ENCODE measurements around the gene BRIP1.
"Not testable (repeated sequence)": the region's sequence is repeated elsewhere in the genome, so short reads cannot be mapped to it uniquely, and the experiment has no call there.

The BRIP1 gene

DNA sequence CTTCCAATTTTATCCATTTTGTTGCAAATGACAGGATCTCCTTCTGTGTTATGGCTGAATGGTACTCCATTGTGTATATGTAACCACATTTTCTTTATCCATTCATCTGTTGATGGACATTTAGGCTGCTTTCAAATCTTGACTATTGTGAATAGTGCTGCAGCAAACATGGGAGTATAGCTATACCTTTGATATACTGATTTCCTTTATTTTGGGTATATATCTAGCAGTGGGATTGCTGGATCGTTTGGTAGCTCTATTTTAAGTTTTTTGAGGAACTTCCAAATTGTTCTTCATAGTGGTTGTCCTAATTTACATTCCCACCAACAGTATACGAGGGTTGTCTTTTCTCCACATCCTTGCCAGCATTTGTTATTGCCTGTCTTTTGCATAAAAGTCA, 67.8 kb downstream of the BRIP1 start:
- DNase-seq = no peak

DNA sequence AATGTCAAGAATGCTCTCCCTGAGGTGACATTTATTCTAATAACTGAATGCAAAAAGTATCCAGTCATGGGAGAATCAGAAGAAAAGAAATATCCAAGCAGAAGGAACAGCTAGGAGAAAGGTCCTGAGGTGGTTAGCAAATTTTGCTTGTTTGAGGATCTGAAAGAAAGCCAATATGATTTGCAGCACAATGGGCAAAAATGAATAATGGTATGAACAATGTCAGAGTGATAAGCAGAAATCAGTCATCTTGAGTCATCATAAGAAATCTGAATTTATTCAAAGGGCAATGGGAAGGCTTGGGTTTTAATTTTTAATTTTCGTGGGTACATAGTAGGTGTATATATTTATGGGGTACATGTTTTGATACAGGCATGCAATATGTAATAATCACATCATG, 68.5 kb downstream of the BRIP1 start:
- DNase-seq = no peak

DNA sequence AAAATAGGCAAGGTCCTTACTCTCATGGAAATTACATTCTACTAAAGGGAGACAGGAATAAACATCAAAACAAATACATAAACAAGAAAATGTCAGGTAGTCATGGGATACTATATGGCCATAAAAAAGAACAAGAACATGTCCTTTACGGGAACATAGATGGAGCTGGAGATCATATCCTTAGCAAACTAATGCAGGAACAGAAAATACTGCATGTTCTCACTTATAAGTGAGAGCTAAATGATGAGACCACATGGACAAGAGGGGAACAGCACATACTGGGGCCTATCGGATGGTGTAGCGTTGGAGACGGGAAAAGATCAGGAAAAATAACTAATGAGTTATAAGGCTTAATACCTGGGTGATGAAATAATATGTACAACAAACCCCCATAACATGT, 69.1 kb downstream of the BRIP1 start:
- no peak for DNase-seq

DNA sequence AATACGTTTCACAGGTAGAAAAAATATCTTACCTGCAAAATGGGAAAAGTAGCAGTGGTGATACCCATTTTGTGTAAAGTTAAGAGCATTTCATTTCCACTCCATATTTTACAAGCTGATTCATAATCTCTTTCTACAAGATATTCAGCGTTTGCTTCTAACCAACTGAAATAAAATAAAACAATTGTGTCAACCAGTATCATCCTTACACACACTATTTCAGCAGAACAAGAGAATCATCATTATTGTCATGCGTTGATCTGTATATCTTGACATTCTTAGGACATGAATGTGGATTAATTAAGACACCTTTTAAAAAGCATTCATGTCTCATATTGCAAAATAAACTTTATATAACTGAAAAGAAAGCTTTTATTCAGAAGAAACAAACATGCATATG, 69.8 kb downstream of the BRIP1 start:
- DNase-seq = no peak

DNA sequence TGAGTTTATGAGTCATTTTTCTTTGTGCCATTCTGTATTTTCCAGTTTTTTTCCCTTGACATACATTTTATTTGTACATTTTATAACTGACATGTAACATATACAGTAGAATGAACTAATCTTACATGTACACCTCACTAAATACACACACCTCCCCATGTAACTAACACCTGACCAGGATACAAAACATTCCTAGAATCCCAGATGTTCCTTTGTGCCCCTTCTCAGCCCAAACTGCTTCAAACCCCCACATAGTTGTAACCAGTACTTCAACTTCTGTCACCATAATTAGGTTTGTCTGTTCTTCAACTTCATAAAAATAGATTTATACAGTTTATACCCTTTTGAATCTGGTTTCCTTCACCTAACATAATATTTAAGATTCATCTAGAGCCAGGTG, 73.5 kb downstream of the BRIP1 start:
- DNase-seq = no peak

DNA sequence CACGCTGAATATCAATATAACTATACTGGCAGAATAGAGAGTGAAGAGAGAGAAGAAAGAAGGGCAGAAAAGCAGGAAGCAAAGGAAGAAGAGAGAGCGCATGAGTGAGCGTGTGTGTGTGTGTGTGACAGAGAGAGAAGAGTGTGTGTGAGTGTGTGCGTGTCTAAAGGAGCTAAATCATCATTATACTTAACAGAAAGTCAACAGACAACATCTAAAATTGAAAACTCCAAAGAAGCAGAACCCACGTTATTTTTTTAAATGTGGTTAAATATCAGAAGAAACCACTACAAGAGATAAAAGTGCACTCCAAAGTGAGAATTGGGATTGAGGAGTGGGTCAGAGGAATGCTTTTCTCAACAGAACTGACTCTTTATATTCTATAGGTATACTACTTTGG, 77.2 kb downstream of the BRIP1 start:
- no peak for DNase-seq

DNA sequence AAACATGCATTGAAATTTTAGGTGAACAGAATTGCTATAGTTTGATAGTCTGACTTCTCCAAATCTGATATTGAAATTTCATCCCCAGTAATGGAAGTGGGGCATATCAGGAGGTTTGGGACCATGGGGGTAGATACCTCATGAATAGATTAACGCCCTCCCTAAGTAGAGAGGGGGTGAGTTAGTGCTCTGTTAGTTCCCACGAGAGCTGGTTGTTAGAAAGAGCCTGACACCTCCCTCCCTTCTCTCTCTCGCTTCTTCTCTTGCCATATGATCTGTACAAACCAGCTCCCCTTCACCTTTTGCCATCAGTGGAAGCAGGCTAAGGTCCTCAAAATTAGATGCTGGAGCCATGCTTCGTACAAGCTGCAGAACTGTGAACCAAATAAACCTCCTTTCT, 78.8 kb downstream of the BRIP1 start:
- no peak for DNase-seq

DNA sequence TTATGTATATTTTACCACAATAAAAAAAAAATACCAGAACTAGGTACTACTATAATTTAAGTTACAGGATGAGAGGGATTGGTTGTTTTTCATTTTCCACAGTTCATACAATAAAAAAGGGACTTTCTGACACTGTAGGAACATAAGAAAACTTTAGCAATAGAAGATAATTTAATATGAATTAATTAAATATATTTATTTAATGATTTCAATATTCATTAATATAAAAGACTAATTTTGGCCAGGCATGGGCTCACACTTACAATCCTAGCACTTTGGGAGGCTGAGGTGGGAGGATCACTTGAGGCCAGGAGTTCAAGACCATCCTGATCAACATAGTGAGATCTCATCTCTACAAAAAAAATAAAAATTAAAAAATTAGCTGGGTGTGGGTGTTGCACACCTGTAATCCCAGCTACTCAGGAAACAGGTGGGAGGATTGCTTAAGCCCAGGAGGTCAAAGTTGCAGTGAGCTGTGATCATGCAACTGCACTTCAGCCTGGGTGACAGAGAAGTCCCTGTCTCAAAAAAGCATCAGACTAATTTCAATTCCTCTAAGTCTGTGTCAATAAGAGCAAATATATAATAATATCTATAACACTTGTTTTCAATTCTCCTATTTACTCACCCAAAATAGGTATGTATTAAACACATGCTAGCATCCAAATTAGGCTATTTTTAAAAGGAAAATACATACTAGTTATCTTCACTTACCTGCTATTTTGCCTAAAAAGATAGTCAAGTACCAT, 79.6 kb downstream of the BRIP1 start:
- no peak for DNase-seq

DNA sequence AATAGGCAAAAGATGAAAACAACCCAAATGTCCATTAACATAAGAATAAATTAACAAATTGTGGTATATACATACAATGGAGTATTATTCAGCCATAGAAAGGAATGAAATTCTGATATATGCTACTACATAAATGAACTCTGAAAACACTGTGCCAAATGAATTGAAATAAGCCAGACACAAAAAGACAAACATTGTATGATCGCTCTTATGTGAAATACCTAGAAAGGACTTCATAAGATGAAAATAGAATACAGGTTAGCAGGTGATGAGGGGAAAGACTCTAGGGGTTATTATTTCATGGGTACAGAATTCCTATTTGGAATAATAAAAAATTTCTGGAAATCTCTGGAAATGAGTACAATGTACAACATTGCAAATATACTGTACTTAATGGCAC, 80.2 kb downstream of the BRIP1 start:
- DNase-seq = no peak

DNA sequence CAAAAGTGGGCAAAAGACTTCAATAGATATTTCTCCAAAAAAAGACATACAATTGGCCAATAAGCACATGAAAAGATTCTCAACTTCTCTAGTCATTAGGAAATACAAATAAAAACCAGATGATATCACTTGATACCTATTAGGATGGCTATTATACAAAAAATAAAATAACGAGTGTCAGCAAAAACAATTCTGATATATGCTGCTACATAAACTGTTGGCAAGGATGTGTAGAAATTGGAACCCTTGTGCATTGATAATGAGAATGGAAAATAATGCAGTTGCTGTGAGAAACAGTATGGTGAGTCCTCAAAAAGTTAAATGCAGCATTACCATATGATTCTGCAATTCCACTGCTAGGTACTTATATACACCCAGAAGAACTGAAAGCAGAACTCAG, 80.6 kb downstream of the BRIP1 start:
- no peak for DNase-seq

DNA sequence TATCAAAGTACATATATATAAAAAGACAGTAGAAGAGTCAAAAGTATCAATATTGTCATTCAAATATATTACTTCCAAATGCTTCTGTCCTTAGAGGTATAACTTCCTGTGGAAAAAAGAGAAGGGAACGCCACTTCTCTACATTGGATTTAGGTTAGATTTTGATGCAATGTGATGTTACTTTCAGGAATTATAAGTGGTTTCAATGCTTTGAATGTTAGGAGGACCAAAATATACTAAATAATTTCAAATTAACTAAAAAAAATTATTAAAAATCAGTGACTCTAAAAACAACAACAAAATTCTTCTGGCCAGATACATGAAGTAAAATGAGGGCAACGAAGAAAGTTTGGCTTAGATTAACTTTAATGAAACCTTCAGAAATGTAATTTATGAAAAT, 88.0 kb downstream of the BRIP1 start:
- no peak for DNase-seq

DNA sequence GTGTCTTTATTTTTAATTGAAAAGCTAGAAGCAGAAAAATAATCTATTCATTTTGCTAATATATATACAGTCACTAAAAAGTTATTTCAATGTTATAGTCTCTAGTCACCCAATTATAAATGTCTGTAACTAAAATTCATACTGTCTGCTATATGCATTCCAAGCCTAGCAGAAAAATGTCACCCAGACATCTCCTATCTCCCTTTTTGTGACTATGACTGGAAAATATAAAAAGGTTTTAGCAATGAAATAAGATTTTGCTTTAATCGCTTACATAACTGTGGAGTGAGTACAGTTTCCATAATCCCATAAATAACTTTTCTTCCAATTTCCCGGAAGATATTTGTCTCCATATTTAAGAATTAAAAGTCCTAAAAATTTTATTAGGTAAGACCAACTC, 88.6 kb downstream of the BRIP1 start:
- DNase-seq = no peak

DNA sequence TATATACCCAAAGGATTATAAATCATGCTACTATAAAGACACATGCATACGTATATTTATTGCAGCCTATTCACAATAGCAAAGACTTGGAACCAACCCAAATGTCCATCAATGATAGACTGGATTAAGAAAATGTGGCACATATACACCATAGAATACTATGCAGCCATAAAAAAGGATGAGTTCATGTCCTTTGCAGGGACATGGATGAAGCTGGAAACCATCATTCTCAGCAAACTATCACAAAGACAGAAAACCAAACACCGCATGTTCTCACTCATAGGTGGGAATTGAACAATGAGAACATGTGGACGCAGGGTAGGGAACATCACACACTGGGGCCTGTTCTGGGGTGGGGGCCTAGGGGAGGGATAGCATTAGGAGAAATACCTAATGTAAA, 89.2 kb downstream of the BRIP1 start:
- DNase-seq = not testable (repeated sequence)

DNA sequence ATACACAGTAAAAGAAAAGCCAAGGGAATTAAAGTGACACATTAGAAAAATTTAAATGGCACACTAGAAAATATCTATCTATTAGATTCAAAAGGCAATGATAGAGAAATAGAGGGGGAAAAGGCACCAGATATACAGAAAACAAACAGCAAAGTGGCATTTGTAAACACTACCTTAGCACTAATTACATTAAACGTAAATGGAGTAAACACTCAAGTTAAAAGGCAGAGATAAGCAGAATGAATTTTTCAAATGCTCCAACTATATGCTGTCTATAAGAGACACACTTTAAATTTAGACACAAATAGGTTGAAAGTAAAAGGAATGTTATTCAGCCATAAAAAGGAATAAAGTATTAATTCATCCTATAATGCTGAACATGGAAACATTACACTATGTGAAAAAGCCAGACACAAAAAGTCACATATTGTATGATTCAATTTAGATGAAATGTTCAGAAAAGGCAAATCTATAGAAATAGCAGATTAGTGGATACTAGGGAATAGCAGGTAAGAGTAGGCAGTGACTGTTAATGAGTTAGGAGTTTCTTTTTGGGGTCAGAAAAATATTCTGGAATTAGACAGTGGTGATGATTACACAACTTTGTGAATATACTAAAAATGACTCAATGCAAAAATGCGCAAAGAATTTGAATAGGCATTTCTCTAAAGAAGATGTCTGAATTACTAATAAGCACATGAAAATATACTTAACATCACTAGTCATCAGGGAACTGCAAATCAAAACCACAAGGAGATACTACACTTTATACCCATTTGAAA, 92.4 kb downstream of the BRIP1 start:
- DNase-seq = no peak

DNA sequence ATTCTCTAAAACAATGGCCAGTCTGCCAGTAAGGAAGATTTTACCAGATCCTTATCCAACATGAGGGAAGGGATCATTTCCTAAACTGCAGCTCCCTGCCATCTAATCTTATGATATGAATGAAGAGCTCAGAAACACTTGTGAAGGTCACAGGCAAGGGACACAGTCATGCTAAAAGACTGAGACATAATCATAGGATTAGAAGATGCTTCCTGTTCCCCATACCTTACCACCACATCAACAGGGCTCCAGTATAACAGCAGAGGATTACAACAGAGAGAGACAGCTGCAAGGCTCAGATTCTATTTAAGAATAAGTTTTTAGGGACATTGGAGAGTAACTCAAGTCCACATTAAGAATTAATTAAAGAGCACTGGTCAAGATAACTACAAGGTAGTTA, 93.3 kb downstream of the BRIP1 start:
- no peak for DNase-seq

DNA sequence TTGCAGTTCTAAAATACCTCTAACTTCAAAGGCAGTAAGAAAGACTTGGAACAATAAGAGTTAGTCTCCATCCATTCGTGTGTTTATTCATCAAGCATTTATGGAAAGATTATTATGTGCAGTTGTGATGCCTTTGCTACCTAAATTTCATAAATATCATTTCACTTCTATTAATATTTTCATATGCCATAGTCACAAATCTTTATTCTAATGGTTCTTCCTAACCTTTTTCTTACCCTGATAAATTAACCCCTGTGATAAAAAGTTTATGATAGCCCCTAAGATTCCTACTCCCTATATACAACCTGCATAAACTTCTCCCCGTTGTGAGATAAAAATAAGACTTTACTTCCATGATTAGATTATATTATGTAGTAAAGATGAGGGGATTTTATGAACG, 94.9 kb downstream of the BRIP1 start:
- DNase-seq = no peak

DNA sequence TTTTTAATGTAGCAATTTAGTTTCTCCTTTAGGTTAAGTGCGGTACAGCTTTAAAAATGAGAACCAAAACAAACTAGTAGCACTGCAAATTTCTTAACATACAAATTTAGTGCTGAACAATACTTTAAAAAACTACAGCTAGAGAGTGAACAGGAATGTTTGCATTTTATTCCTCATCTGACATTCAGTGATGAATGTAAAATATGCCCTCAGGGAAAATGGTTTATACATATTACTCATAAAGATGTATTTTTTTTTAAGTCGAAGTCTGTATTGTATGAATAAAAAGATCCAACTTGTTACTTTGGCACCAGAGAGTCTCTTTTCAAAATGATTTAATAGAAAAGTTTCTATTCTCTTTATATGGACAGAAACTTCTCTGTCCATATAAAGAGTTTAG, 96.8 kb downstream of the BRIP1 start:
- no peak for DNase-seq

DNA sequence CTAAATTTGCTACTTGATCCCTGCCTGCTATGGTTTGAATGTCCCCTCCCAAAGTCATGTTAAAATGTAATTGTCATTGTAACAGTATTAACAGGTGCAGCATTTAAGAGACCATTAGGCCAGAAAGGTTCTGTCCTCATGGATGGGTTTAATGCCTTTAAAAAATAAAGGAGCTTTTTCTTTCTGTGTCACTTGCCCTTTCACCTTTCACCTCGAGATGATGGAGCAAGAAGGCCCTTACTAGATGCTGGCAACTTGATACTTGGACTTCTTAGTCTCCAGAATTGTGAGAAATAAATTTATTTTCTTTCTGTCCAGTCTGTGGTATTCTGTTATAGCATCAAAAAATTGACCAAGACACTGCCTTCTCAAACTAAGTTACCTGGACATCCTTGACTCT, 98.5 kb downstream of the BRIP1 start:
- DNase-seq = no peak

DNA sequence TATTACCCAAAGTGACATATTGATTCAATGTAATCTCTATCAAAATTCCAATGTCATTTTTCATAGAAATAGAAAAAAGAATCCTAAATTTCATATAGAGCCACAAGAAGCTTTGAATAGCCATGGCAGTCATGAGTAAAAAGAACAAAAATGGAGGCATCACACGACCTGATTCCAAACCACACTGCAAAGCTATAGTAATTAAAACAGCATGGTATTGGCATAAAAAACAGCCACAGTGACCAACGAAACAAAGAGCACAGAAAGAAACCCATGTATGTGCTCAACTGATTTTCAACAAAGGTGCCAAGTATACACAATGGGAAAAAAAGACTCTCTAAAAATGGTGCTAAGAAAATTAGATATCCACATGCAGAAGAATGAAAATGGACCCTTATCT, 101.5 kb downstream of the BRIP1 start:
- no peak for DNase-seq

DNA sequence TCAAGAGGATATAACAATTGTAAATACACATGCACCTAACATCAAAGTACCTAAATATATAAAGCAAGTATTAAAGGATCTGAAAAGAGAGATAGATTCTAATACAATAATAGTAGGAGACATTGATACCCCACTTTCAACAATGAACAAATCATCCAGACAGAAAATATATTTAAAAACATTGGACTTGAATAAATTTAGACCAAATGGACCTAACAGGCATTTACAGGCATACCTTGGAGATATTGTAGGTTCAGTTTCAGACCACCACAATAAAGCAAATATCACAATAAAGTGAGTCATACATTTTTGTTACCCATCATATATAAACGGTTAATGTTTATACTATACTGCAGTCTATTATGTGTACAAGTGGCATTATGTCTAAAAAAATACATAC, 104.0 kb downstream of the BRIP1 start:
- DNase-seq = no peak

DNA sequence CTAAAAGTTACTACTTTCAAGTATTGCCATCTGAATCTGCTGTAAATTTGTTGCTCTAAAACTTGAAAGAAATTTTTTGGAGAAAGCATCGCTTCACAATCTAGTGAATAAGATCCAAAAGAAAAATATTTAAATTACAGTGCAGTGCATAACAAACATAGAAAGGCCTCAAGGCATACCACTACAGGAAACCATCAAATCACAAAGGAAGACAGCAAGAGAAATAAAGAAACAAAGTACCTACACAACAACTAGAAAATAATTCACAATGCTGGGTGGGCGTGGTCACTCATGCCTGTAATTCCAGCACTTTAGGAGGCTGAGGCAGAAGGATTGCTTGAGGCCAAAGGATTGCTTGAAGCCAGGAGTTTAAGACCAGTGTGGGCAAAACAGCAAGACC, 104.9 kb downstream of the BRIP1 start:
- no peak for DNase-seq

DNA sequence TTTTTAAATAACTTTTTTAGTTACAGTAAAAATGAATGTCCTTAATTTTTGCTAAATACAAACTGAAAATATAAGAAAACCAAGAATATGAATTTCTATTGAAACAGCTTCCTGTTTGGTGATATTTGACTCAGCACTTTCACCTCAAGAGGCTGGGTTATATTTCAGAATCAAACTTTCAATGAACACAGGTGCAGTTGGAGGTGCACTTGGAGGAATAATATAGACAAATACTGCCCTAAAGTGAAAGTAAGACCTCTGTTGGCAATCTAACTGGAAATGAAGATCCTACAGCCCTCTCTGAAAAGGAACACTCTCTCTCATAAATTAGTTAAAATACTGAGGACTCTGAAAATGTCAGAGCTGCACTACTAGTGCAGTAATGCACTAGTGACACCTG, 106.2 kb downstream of the BRIP1 start:
- no peak for DNase-seq

DNA sequence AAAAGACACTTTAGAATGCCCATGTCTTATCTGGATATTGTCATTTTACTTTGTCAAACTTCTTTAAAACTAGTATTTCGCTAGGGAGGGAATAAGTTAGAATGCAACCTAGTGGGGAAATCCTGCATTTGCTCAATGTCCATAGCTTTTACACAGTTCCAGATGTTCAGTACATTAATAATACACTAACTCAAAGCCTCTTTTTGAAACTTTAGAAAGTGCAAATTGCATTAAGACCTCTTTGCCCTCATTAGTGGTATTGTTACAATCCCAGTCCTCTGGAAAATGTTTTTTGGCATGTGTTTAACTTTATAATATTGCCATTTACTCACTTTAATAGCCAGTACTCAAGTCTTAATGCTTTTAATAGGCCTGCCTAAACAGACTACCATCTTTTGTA, 106.8 kb downstream of the BRIP1 start:
- no peak for DNase-seq

DNA sequence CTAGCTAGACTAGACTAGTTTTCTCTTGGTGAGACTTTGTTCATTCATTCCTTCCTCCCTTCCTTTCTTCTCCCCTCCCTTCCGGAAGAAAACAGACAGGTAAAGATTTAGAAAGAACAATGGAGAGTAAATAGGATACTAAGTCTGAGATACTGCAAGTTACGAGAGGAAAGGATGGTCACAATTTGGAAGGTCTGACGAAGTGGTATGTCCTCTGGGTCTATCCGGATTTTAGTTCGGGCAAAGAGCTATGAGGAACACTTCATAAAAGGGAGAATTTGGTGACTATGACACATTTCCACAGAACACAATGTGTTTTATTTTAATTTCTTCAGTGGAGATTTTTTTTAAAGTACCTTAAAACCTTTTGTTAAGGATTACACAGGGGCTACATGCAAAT, 107.7 kb downstream of the BRIP1 start:
- no peak for DNase-seq

DNA sequence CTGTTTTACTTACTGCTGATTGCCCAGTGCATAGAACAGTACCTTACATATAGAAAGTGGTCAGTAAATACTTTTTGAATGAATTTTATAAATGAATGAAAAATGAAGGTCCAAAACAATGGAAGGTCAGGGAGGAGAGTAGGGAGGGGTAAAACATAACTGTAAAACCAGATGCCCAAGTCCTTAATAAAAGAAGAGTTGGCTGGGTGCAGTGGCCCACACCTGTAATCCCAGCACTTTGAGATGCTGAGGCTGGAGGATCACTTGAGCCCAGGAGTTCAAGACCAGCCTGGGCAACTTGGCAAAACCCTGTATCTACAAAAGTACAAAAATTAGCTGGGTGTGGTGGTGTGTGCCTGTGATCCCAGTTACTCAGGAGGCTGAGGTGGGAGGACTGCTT, 108.2 kb downstream of the BRIP1 start:
- no peak for DNase-seq
